ENCODE measurements around the gene HAO1.

- TF ChIP-seq EZH2 (IDR thresholded peaks at IDR 0.05; ENCODE audit: insufficient read depth, poor library complexity, severe bottlenecking) (no peak), EZH2phosphoT487 (IDR thresholded peaks at IDR 0.05; ENCODE audit: insufficient read depth, low read depth) (no peak)
Measured at GRCh38 chr20:7841971-7842310, 98.3 kb downstream of the HAO1 start.
